22Rv1 (cell line): ENCODE data around the gene STOX1.

ENCODE experiments used
- ZFX ChIP-seq: fragments of 450-650 bp; IDR thresholded peaks from 2 replicates; pipeline ENCODE4 v1.6.1; 2017; ENCODE audit warnings: antibody characterized with exemption, borderline replicate concordance
- TF ChIP-seq, protein P1 (sequence below): fragments of 450-650 bp; IDR thresholded peaks from 2 replicates; pipeline ENCODE4 v1.5.1; 2017; ENCODE audit warnings: mild to moderate bottlenecking

DNA sequence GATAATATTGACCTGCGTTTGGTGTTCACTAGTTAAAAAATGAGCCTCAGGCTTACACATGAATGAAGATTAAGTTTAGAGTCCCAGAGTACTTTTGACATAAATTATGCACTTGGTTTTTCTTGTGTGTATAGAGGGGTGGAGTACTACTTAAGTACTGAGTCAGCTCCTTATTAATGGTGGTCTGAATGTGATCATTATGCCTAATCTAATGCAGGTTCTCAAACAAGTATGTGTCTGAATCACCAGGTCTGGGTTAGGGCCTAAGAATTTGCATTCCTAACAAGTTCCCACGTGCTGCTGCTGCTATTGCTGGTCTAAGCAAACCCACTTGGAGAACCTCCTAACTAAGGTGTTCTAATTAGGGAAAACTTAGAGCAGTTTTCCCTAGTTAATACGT is 30.7 kb upstream of the STOX1 start:
- TF ChIP-seq, protein P1, sequence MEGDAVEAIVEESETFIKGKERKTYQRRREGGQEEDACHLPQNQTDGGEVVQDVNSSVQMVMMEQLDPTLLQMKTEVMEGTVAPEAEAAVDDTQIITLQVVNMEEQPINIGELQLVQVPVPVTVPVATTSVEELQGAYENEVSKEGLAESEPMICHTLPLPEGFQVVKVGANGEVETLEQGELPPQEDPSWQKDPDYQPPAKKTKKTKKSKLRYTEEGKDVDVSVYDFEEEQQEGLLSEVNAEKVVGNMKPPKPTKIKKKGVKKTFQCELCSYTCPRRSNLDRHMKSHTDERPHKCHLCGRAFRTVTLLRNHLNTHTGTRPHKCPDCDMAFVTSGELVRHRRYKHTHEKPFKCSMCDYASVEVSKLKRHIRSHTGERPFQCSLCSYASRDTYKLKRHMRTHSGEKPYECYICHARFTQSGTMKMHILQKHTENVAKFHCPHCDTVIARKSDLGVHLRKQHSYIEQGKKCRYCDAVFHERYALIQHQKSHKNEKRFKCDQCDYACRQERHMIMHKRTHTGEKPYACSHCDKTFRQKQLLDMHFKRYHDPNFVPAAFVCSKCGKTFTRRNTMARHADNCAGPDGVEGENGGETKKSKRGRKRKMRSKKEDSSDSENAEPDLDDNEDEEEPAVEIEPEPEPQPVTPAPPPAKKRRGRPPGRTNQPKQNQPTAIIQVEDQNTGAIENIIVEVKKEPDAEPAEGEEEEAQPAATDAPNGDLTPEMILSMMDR = no peak
- no peak for TF ChIP-seq ZFX
